T-cell (primary cell): ENCODE data around the gene B3GAT1. TPM values are rescaled to one million over a fixed set of nuclear protein-coding genes. Genes with fewer than 3 reads are reported as not detected.

Experiments
- ATAC-seq, 4 experiments: fragments of 200-7000 bp in 3 of 4; fragments of 150-1000 bp in 1 of 4; cut with Tn5 transposase; replicated peaks in 1 of 4; 1 replicate in 3 of 4; 2 replicates in 1 of 4; pipeline ENCODE4 v1.10.0; 2021; ENCODE audit warnings: moderate library complexity in 3 of 4, mild to moderate bottlenecking in 2 of 4, moderate number of reproducible peaks in 1 of 4
- CTCF ChIA-PET, 2 donors: fragments of 300-600 bp; sonication (Branson Sonifier 250); formaldehyde crosslinking; loops; one replicate each; lab custom pipeline; 2022; ENCODE audit warnings: antibody characterized with exemption in 2 of 2; lab: Charles Lee
- POLR2A ChIA-PET, 2 donors: fragments of 300-600 bp; sonication (Branson Sonifier 250); formaldehyde crosslinking; loops; one replicate each; lab custom pipeline; 2022; ENCODE audit warnings: antibody characterized with exemption in 2 of 2; lab: Charles Lee
- DNase-seq, 35 experiments: peaks; one replicate each; pipeline versions ENCODE4 v3.0.0 to v3.0.0-alpha.2; 2013 to 2023
- H3K27ac ChIP-seq: one replicate; pipeline ENCODE4 v1.5.1; 2013; ENCODE audit warnings: low read length
- H3K27me3 ChIP-seq, 2 experiments: replicated peaks in 1 of 2; 1 replicate in 1 of 2; 2 replicates in 1 of 2; pipeline versions ENCODE4 v1.6.1 to v1.7.0; 2013; ENCODE audit warnings: low read length in 1 of 2, mixed read lengths in 1 of 2; ENCODE audit not compliant: control insufficient read depth in 2 of 2, insufficient read depth in 2 of 2; ENCODE audit errors: extremely low read depth in 1 of 2
- H3K36me3 ChIP-seq, 2 donors: 1 replicate in 1 of 2; 2 replicates in 1 of 2; pipeline versions ENCODE4 v1.6.1 to v1.7.0; 2013; ENCODE audit warnings: low read length in 1 of 2; ENCODE audit not compliant: control insufficient read depth in 2 of 2, insufficient read depth in 1 of 2; ENCODE audit errors: extremely low read depth in 1 of 2
- H3K4me1 ChIP-seq, 2 experiments: 1 replicate in 1 of 2; 2 replicates in 1 of 2; pipeline versions ENCODE4 v1.6.1 to v1.7.0; 2013; ENCODE audit warnings: low read length in 2 of 2, mixed read lengths in 1 of 2; ENCODE audit not compliant: insufficient read depth in 2 of 2, control insufficient read depth in 1 of 2; ENCODE audit errors: extremely low read depth in 1 of 2
- H3K4me3 ChIP-seq, 2 donors: 1 replicate in 1 of 2; 2 replicates in 1 of 2; pipeline versions ENCODE4 v1.5.1 to v1.7.0; 2013; ENCODE audit warnings: mild to moderate bottlenecking in 2 of 2, low read length in 1 of 2, moderate library complexity in 1 of 2; ENCODE audit not compliant: control insufficient read depth in 1 of 2; ENCODE audit errors: extremely low read depth in 1 of 2
- H3K9me3 ChIP-seq: 2 replicates; pipeline ENCODE4 v1.7.0; 2013
- H3K27ac Mint-ChIP-seq, 2 donors: one replicate each; pipeline ENCODE4 v1.8.0; 2020 to 2021; ENCODE audit warnings: mild to moderate bottlenecking in 2 of 2, mixed read lengths in 2 of 2
- H3K27me3 Mint-ChIP-seq, 2 donors: one replicate each; pipeline ENCODE4 v1.8.0; 2021 to 2022; ENCODE audit warnings: mixed read lengths in 2 of 2
- H3K36me3 Mint-ChIP-seq: one replicate; pipeline ENCODE4 v1.8.0; 2021; ENCODE audit warnings: mixed read lengths
- H3K4me1 Mint-ChIP-seq, 3 donors: one replicate each; pipeline ENCODE4 v1.8.0; 2020 to 2022; ENCODE audit warnings: mixed read lengths in 3 of 3, mild to moderate bottlenecking in 1 of 3
- H3K4me3 Mint-ChIP-seq, 3 donors: one replicate each; pipeline ENCODE4 v1.8.0; 2020 to 2022; ENCODE audit warnings: mild to moderate bottlenecking in 3 of 3, mixed read lengths in 3 of 3, moderate library complexity in 3 of 3
- H3K9me3 Mint-ChIP-seq, 3 donors: one replicate each; pipeline ENCODE4 v1.8.0; 2020 to 2022; ENCODE audit warnings: mixed read lengths in 3 of 3
- WGBS: methylation state at CpG from one replicate; pipeline ENCODE4 v1.1.5; 2013; ENCODE audit warnings: missing lambda C conversion rate; ENCODE audit not compliant: insufficient coverage; 5-methylcytosine and 5-hydroxymethylcytosine counted together
- total RNA-seq, 35 experiments: library from RNA in 6 of 35; stranded (reverse) in 6 of 35; fragments of 120-200 nt in 1 of 35; gene quantifications; one replicate each; pipeline versions ENCODE4 v1.2.1 to v1.2.4 and lab custom pipeline; 2013 to 2026

B3GAT1 gene
- total RNA-seq, 5 donors from 2014 or later (not counting 1 experiment from before 2014, with no cell fraction given), result 0.38 to 6.1 (median 1.3) TPM

- Histone ChIP-seq H3K4me3 (no peak overlapping the region), H3K27me3 (peaks cover 0 to 7% of the 10 kb centered on the region in 2 experiments), H3K27ac (no peak overlapping the region), H3K4me1 (no peaks in the 10 kb centered on the region), H3K36me3 (no peaks in the 10 kb centered on the region), H3K9me3 (no peaks in the 10 kb centered on the region)
- CTCF ChIA-PET, result no interaction called here
- ATAC-seq (no peak), DNase-seq (no peak)
- Mint-ChIP-seq H3K4me3 (no peak overlapping the region), H3K36me3 (no peaks in the 10 kb centered on the region), H3K27me3 (no peaks in the 10 kb centered on the region), H3K9me3 (no peaks in the 10 kb centered on the region), H3K27ac (no peak overlapping the region), H3K4me1 (no peaks in the 10 kb centered on the region)
- WGBS, result 85% methylated on average over 11 of the region's 14 CpGs
- POLR2A ChIA-PET, result no interaction called here
These were observed 38.4 kb downstream of the B3GAT1 start for GRCh38 chr11:134373591-134374052.

- no peaks in the 10 kb centered on the region for H3K9me3 ChIP-seq
- 91% methylated on average over 5 of the region's 8 CpGs for WGBS
- Mint-ChIP-seq H3K36me3 (no peaks in the 10 kb centered on the region), H3K27me3 (no peaks in the 10 kb centered on the region), H3K9me3 (no peaks in the 10 kb centered on the region), H3K27ac (no peak overlapping the region), H3K4me3 (no peak overlapping the region), H3K4me1 (no peaks in the 10 kb centered on the region)
- no peak overlapping the region for H3K4me3 ChIP-seq
- ATAC-seq, result no peak
- H3K27me3 ChIP-seq, result peaks cover 0 to 6% of the 10 kb centered on the region in 2 experiments
- H3K4me1 ChIP-seq, result no peaks in the 10 kb centered on the region
- no peak overlapping the region for H3K27ac ChIP-seq
- CTCF ChIA-PET, result no interaction called here
- DNase-seq, result no peak
- no peaks in the 10 kb centered on the region for H3K36me3 ChIP-seq
- POLR2A ChIA-PET, result no interaction called here
These were observed 39.1 kb downstream of the B3GAT1 start for GRCh38 chr11:134372961-134373360.

- H3K9me3 Mint-ChIP-seq, result no peaks in the 10 kb centered on the region
- WGBS, result 74% methylated on average over 8 of the region's 10 CpGs
- H3K36me3 Mint-ChIP-seq, result no peaks in the 10 kb centered on the region
- H3K4me1 Mint-ChIP-seq, result no peaks in the 10 kb centered on the region
- H3K27ac ChIP-seq, result no peak overlapping the region
- ATAC-seq (no peak), DNase-seq (no peak)
- peaks cover 0 to 2% of the 10 kb centered on the region in 2 experiments for H3K27me3 ChIP-seq
- ChIA-PET CTCF (no interaction called here), POLR2A (interaction anchor here in 1 of 2 donors (0.7 kb wide), 1 partner anchor 484 kb away, joined by 3 read pairs; no protein-coding TSS in a partner anchor)
- no peak overlapping the region for H3K4me3 ChIP-seq
- H3K36me3 ChIP-seq, result no peaks in the 10 kb centered on the region
- H3K4me1 ChIP-seq, result no peaks in the 10 kb centered on the region
- H3K27me3 Mint-ChIP-seq, result no peaks in the 10 kb centered on the region
- no peak overlapping the region for H3K27ac Mint-ChIP-seq
- no peaks in the 10 kb centered on the region for H3K9me3 ChIP-seq
- H3K4me3 Mint-ChIP-seq, result no peak overlapping the region
These were observed 39.5 kb downstream of the B3GAT1 start for GRCh38 chr11:134372536-134372935.

GRCh38 chr11:134371436-134372185, 40.4 kb downstream of the B3GAT1 start:
- Histone ChIP-seq H3K36me3 (no peaks in the 10 kb centered on the region), H3K9me3 (no peaks in the 10 kb centered on the region), H3K4me3 (no peak overlapping the region), H3K27ac (no peak overlapping the region), H3K27me3 (peaks cover 0 to 2% of the 10 kb centered on the region in 2 experiments), H3K4me1 (no peaks in the 10 kb centered on the region)
- H3K36me3 Mint-ChIP-seq, result no peaks in the 10 kb centered on the region
- no peaks in the 10 kb centered on the region for H3K27me3 Mint-ChIP-seq
- no peak overlapping the region for H3K4me3 Mint-ChIP-seq
- ATAC-seq, result no peak
- ChIA-PET POLR2A (no interaction called here), CTCF (no interaction called here)
- no peaks in the 10 kb centered on the region for H3K9me3 Mint-ChIP-seq
- no peak for DNase-seq
- no peak overlapping the region for H3K27ac Mint-ChIP-seq
- WGBS, result 94% methylated on average over 16 of the region's 22 CpGs
- H3K4me1 Mint-ChIP-seq, result no peaks in the 10 kb centered on the region

- no peak for ATAC-seq
- 93% methylated on average over 12 of the region's 19 CpGs for WGBS
- H3K9me3 Mint-ChIP-seq, result no peaks in the 10 kb centered on the region
- no peak overlapping the region for H3K4me3 ChIP-seq
- no peak overlapping the region for H3K4me3 Mint-ChIP-seq
- no peak overlapping the region for H3K27ac Mint-ChIP-seq
- CTCF ChIA-PET, result no interaction called here
- H3K36me3 Mint-ChIP-seq, result no peaks in the 10 kb centered on the region
- no peaks in the 10 kb centered on the region for H3K27me3 Mint-ChIP-seq
- no peaks in the 10 kb centered on the region for H3K4me1 ChIP-seq
- H3K27ac ChIP-seq, result no peak overlapping the region
- H3K36me3 ChIP-seq, result no peaks in the 10 kb centered on the region
- POLR2A ChIA-PET, result no interaction called here
- DNase-seq, result no peak
- no peaks in the 10 kb centered on the region for H3K4me1 Mint-ChIP-seq
- no peaks in the 10 kb centered on the region for H3K9me3 ChIP-seq
- H3K27me3 ChIP-seq, result peaks cover 0 to 2% of the 10 kb centered on the region in 2 experiments
These were observed 41.3 kb downstream of the B3GAT1 start for GRCh38 chr11:134370526-134371435.

DNA sequence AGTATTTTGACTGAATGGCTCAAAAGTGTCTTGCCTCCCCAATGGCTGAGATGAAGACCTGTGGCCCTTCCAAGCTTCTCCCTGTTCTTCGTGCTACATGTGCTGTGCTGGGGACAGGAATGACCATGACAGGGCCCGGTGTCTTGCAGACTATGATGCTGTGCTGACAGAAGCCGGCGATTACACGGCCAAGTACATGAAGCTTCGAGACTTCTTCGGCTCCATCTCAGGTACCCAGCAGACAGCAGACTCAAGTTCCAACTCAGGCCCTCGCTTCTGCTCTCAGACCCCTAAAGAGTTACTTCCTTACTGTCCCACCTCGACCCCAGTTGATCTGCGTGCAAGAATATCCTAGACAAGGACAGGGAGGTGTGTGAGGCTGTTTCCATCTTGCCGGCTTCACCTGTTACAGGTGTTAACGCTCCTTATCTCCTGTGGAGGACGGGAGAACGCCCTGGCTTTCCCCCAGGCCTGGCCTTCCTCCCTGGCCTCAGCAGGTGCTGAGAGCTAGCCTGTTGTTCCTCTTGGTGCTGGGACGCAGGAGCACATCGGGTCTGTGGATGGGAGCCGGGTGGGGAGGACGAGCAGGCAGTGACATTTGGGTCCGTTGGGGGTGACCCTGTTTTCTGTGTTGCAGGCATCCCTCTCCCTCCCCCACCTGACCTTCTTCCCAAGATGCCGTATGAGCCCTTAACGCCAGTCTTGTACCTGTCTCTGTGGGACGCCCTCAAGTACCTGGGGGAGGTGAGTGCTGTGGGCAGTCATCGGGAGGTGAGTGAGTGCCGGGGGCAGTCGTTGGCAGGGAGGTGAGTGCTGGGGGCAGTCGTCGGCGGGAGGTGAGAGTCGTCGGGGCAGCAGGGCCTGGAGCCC, 42.2 kb downstream of the B3GAT1 start:
- Mint-ChIP-seq H3K9me3 (no peaks in the 10 kb centered on the region), H3K27me3 (no peaks in the 10 kb centered on the region), H3K36me3 (no peaks in the 10 kb centered on the region), H3K4me3 (no peak overlapping the region), H3K4me1 (no peaks in the 10 kb centered on the region), H3K27ac (no peak overlapping the region)
- Histone ChIP-seq H3K36me3 (no peaks in the 10 kb centered on the region), H3K9me3 (no peaks in the 10 kb centered on the region), H3K27ac (no peak overlapping the region), H3K4me1 (no peaks in the 10 kb centered on the region), H3K27me3 (peaks cover 0 to 3% of the 10 kb centered on the region in 2 experiments), H3K4me3 (no peak overlapping the region)
- 90% methylated on average over 18 of the region's 30 CpGs for WGBS
- ATAC-seq (no peak), DNase-seq (no peak)
- CTCF ChIA-PET, result no interaction called here
- POLR2A ChIA-PET, result no interaction called here
